ENCODE results near the gene TCF12.

The TCF12 gene

DNA sequence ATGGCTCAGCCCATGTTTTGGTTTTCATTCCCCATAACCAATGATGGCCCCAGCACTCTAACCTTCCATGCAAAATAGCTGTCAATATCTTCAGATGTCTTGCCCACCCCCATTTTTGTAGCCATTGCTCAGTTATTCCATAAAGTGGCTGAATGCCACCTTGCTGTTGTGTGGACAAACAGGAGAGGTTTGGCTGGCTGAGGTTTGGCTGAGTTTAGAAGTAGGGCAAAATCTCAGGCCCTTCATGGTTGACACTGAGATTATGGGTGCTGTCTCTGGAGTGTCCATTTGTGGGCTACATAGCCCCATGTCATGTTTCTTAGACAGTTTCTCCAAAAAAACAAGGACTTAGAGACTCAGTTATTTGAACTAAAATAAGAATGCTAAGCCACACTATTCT is 96.9 kb downstream of the TCF12 start:
- TF ChIP-seq, protein P1, sequence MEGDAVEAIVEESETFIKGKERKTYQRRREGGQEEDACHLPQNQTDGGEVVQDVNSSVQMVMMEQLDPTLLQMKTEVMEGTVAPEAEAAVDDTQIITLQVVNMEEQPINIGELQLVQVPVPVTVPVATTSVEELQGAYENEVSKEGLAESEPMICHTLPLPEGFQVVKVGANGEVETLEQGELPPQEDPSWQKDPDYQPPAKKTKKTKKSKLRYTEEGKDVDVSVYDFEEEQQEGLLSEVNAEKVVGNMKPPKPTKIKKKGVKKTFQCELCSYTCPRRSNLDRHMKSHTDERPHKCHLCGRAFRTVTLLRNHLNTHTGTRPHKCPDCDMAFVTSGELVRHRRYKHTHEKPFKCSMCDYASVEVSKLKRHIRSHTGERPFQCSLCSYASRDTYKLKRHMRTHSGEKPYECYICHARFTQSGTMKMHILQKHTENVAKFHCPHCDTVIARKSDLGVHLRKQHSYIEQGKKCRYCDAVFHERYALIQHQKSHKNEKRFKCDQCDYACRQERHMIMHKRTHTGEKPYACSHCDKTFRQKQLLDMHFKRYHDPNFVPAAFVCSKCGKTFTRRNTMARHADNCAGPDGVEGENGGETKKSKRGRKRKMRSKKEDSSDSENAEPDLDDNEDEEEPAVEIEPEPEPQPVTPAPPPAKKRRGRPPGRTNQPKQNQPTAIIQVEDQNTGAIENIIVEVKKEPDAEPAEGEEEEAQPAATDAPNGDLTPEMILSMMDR (IDR thresholded peaks at IDR 0.05; ENCODE audit: insufficient read depth, low read length, missing control alignments), result no peak
- ChIA-PET POLR2A (no interaction called here), CTCF (no interaction called here)
- no peak overlapping the region for H3K4me3 ChIP-seq (ENCODE audit: low read depth, low read length)
- no peak for DNase-seq (ENCODE audit: low read depth, low spot score)

DNA sequence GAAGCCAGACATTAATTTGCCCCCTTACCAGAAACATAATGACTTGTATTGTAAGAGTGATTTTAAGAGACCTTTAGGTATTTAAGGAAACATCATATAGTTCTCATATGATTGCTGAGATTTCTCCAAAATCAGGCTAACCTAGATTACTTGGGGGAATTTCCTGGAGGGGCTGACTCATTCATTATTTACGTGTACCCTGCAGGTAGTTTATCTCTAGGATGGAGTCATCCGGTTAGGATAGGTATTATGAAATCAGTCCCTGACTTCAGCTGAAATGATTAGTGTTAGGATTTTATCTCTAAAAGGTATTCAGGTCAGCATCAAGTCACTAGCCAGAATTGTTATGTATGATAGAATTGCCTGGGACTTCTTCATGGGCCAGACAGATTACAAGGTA is 97.5 kb downstream of the TCF12 start:
- TF ChIP-seq, protein P1 (IDR thresholded peaks at IDR 0.05; ENCODE audit: insufficient read depth, low read length, missing control alignments), result no peak
- DNase-seq (ENCODE audit: low read depth, low spot score), result no peak

DNA sequence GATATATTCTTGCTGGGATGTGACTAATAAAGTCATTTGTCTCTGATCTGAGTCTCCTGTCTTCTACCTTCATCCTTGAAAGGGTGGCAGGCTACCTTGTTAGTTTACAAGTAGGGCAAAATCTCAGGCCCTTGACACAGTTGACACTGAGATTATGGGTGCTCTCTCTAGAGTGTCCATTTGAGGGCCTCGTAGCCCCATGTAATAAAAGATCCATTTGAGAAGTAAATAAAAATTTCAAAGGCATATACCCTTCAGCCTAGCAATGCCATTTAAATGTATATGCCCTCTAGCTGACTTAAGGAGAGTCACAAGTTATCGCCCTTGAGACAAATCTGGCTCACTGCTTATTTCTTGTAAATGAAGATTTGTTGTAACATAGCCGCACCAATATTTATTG is 98.6 kb downstream of the TCF12 start:
- CTCF ChIA-PET, result interaction anchor here (1.2 to 3.2 kb wide), 2 partner anchors 128 to 290 kb away, joined by 3 to 9 read pairs; no protein-coding TSS in a partner anchor
- DNase-seq (ENCODE audit: low read depth, low spot score), result no peak
- POLR2A ChIA-PET, result interaction anchor here (0.9 kb wide), 1 partner anchor 99 kb away, joined by 3 read pairs; the partner anchor contains the start of gene TCF12

More for the DNA sequence above, 97.5 kb downstream of the TCF12 start:
- CTCF ChIA-PET, result no interaction called here
- POLR2A ChIA-PET, result no interaction called here
- no peak overlapping the region for H3K4me3 ChIP-seq (ENCODE audit: low read depth, low read length)

DNA sequence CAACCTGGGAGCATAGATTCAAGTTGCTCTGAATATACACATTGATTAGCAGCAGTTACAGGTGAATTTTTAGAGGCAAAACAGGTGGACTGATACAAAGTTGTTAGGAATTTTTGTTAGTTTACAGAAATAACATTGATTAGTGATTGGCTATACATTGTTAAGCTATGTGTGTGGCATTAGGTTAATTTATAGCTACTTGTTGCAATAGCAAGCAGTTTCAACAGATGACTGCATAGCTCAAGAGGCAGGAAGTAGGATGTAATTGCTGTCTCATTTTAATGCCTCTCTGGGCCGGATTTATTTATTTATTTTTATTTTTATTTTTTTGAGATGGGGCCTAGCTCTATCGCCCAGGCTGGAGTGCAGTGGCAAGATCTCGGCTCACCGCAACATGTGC is 99.7 kb downstream of the TCF12 start:
- CTCF ChIA-PET, result interaction anchor here (1.2 to 3.2 kb wide), 2 partner anchors 127 to 289 kb away, joined by 3 to 9 read pairs; no protein-coding TSS in a partner anchor
- H3K4me3 ChIP-seq (ENCODE audit: low read depth, low read length), result no peak overlapping the region
- POLR2A ChIA-PET, result interaction anchor here (1.0 kb wide), 1 partner anchor 100 kb away, joined by 3 read pairs; no protein-coding TSS in a partner anchor

More for the DNA sequence above, 98.6 kb downstream of the TCF12 start:
- TF ChIP-seq, protein P1 (IDR thresholded peaks at IDR 0.05; ENCODE audit: insufficient read depth, low read length, missing control alignments), result peak; percentile 7
- no peak overlapping the region for H3K4me3 ChIP-seq (ENCODE audit: low read depth, low read length)

DNA sequence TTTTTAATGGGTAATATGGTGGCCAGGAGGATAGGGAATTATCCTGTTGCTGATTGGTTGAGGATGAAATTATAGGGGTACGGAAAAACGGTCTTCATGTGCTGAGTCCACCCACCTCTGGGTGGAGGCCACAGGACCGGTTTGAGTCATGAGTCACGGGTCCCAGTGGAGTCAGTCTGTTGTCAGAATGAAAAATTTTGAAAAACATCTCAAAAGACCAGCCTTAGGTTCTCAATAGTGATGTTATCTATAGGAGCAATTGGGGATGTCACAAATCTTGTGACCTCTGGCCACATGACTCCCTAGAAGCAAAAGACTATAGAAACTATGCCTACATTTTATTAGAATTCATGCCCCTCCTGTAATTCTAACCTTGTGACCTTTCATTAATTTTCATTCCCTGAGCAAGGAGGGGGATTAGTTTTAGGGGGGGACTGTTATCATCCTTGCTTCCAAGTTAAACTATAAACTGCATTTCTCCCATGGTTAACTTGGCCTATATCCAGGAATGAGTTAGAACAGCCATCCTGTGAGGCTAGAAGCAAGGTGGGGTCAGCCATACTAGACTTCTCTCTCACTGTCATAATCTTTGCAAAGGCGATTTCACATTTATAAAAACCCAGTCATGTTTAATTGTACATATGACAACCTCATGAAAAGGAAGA is 101.2 kb downstream of the TCF12 start:
- DNase-seq (ENCODE audit: low read depth, low spot score), result no peak
- ChIA-PET POLR2A (no interaction called here), CTCF (interaction anchor here (3.2 kb wide), 1 partner anchor 287 kb away, joined by 9 read pairs; no protein-coding TSS in a partner anchor)
- TF ChIP-seq, protein P1 (IDR thresholded peaks at IDR 0.05; ENCODE audit: insufficient read depth, low read length, missing control alignments), result no peak
- no peak overlapping the region for H3K4me3 ChIP-seq (ENCODE audit: low read depth, low read length)

More for the DNA sequence above, 99.7 kb downstream of the TCF12 start:
- TF ChIP-seq, protein P1 (IDR thresholded peaks at IDR 0.05; ENCODE audit: insufficient read depth, low read length, missing control alignments), result no peak
- DNase-seq (ENCODE audit: low read depth, low spot score), result no peak

DNA sequence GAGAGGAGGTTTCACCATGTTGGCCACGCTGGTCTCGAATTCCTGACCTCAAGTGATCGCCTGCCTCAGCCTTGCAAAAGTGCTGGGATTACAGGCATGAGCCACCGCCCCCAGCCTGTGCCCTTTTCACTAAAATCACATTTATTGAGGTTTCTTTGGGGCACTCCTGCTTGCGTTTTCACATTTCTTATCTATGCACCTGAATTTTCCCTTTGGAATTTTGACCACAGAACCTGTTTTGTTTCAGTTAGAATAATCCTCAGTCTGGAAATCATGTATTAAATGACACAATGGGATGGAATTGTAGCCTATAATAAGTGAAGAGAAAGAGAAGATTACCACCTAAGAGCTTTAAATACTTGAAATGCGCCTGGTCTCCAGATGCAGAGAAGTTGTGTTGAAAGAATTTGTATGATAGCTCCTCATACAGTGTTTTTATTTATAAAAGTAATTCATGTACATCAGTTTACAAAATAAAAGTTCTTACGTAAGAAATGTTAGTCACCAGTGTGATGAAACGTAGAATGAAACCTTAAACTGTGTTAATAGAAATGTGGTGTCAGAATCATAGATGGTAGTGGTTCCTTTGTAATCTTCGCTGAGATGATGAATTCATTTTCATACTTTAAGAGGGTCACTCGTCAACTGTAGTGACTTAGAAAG is 107.0 kb downstream of the TCF12 start:
- TF ChIP-seq, protein P1 (IDR thresholded peaks at IDR 0.05; ENCODE audit: insufficient read depth, low read length, missing control alignments), result no peak
- CTCF ChIA-PET, result interaction anchor here (1.7 kb wide), 1 partner anchor 203 kb away, joined by 6 read pairs; no protein-coding TSS in a partner anchor
- POLR2A ChIA-PET, result no interaction called here
- H3K4me3 ChIP-seq (ENCODE audit: low read depth, low read length), result no peak overlapping the region
- no peak for DNase-seq (ENCODE audit: low read depth, low spot score)
